Muscle layer of duodenum (tissue), 2 donors: ENCODE data around the gene RNF152.

ENCODE experiments used
- H3K27ac ChIP-seq: one replicate; pipeline ENCODE4 v1.7.0; 2013; ENCODE audit warnings: mild to moderate bottlenecking, low read length
- H3K27me3 ChIP-seq: one replicate; pipeline ENCODE4 v1.7.0; 2013; ENCODE audit warnings: low read depth, mild to moderate bottlenecking, control low read depth, low read length
- H3K36me3 ChIP-seq, 2 donors: one replicate each; pipeline ENCODE4 v1.7.0; 2013; ENCODE audit warnings: low read length in 2 of 2, control low read depth in 1 of 2, mild to moderate bottlenecking in 1 of 2; ENCODE audit not compliant: insufficient read depth in 2 of 2, control insufficient read depth in 1 of 2
- H3K4me1 ChIP-seq, 2 donors: one replicate each; pipeline ENCODE4 v1.7.0; 2013; ENCODE audit warnings: low read length in 2 of 2, mild to moderate bottlenecking in 2 of 2, control low read depth in 1 of 2, moderate library complexity in 1 of 2; ENCODE audit not compliant: insufficient read depth in 2 of 2, control insufficient read depth in 1 of 2
- H3K4me3 ChIP-seq, 2 donors: one replicate each; pipeline ENCODE4 v1.7.0; 2013; ENCODE audit warnings: low read length in 2 of 2, low read depth in 1 of 2, mild to moderate bottlenecking in 1 of 2
- H3K9me3 ChIP-seq, 2 donors: one replicate each; pipeline ENCODE4 v1.7.0; 2013; ENCODE audit warnings: low read length in 2 of 2, control low read depth in 1 of 2, mild to moderate bottlenecking in 1 of 2; ENCODE audit not compliant: control insufficient read depth in 1 of 2
- donor health status: healthy.

The RNF152 gene

DNA sequence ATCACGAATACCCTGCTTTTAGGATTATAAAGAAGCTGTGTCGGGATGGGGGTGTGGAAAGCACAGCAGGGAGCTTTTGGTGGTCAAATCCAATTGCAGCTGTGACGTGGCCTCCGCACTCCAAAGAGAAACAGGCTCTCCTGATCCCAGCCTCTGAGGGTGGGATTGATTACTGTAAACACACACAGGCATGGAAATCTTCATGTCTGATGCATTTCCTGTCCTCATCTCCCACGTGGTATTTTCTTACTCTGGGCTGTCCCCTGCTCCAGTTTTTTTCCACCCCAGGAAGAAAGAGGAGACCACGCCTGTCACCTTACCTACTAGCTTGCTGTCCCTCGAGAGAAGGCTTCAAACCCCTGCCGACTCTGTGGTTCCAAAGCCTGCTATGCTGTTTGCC, 22.7 kb downstream of the RNF152 start:
- H3K9me3 ChIP-seq = no peaks in the 10 kb centered on the region
- no peaks in the 10 kb centered on the region for H3K27me3 ChIP-seq
- H3K4me3 ChIP-seq = no peak overlapping the region
- no peak overlapping the region for H3K27ac ChIP-seq
- H3K36me3 ChIP-seq = no peaks in the 10 kb centered on the region
- H3K4me1 ChIP-seq = no peaks in the 10 kb centered on the region

DNA sequence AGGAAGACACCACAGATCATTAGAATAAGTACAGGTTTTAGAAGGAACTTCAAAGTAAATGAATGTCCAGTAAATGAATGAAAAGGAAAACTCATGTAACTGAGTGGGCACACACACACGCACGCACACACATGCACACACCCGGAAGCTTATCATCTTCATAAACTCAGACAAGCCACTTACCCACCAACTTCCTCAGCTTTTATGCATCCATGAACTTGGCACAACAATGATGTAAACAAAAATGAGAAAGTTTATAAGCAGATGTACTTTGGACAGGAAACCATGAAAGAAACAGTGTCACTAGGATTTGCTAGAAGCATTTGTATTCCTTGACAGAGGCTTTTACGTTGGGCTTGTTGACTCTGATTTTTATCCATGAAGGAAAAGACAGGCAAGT, 23.2 kb downstream of the RNF152 start:
- H3K4me1 ChIP-seq = no peaks in the 10 kb centered on the region
- no peak overlapping the region for H3K27ac ChIP-seq

DNA sequence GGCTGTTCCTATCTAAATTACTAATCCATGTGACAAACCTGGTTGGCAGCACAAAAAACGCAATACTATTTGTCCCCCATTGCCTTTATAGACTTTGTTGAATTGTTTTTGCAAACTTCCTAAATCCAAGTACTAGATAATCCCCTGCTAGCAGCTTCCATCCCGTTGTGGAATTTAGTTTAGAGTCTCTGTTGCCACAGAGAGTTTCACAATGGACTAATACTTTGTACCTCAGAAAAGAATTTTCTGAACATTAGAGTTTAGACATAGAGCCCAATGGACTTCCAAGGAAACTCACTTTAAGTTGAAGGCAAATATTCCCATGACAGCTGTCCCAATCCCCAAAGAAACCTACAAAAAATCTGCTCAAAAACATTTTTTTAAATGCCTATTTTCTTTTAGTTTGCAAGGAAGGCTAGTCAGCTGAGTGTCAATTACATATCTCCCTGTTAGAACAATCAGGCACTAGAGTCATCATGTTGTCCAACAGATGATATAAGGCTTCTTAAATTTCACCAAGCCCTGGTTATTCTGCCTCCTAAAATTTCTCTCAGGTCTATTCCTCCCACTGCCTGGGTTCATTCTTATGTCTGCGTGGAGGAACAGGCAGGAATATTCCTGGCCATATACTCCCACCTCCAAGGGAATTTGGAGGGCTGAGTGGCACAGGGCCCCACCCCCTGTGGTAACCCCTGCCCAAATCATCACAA, 27.2 kb downstream of the RNF152 start:
- Histone ChIP-seq H3K36me3 (no peaks in the 10 kb centered on the region), H3K4me3 (no peak overlapping the region), H3K27ac (no peak overlapping the region), H3K27me3 (no peaks in the 10 kb centered on the region), H3K9me3 (no peaks in the 10 kb centered on the region), H3K4me1 (no peaks in the 10 kb centered on the region)

More for the DNA sequence above, 23.2 kb downstream of the RNF152 start:
- Histone ChIP-seq H3K27me3 (no peaks in the 10 kb centered on the region), H3K9me3 (no peaks in the 10 kb centered on the region), H3K4me3 (no peak overlapping the region), H3K36me3 (no peaks in the 10 kb centered on the region)

DNA sequence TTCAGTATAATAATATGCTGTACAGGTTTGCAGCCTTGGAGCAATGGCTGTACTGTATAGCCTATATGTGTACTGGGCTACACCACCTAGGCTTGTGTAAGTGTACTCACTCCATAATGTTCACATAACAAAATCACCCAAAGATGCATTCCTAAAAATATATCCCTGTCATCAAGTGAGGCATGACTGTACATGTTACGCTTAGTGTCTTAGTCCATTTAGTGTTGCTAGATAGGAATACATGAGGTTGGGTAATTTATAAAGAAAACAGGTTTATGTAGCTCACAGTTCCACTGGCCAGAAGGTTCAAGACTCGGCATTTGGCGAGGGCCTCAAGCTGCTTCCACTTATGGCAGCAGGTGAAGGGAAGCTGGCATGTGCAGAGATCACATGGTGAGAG, 31.4 kb downstream of the RNF152 start:
- no peaks in the 10 kb centered on the region for H3K4me1 ChIP-seq
- no peaks in the 10 kb centered on the region for H3K27me3 ChIP-seq
- no peak overlapping the region for H3K27ac ChIP-seq
- no peak overlapping the region for H3K4me3 ChIP-seq
- H3K9me3 ChIP-seq = no peaks in the 10 kb centered on the region
- H3K36me3 ChIP-seq = no peaks in the 10 kb centered on the region

DNA sequence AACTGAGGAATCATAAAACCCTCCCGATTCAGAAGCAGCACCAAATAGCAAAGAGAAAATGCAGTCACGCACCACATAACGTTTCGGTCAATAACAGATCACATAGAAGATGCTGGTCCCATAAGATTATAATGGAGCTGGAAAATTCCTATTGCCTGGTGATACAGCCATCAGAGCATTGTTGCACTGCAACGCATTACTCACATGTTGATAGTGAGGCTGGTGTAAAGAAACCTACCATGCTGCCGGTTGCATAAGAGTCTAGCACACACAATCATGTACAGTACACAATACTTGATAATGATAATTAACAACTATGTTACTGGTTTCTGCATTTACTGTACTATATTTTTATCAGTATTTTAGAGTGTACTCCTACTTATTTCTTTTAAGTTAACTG, 32.5 kb downstream of the RNF152 start:
- no peaks in the 10 kb centered on the region for H3K4me1 ChIP-seq
- no peaks in the 10 kb centered on the region for H3K27me3 ChIP-seq
- H3K27ac ChIP-seq = no peak overlapping the region
- H3K4me3 ChIP-seq = no peak overlapping the region
- no peaks in the 10 kb centered on the region for H3K9me3 ChIP-seq
- H3K36me3 ChIP-seq = no peaks in the 10 kb centered on the region

DNA sequence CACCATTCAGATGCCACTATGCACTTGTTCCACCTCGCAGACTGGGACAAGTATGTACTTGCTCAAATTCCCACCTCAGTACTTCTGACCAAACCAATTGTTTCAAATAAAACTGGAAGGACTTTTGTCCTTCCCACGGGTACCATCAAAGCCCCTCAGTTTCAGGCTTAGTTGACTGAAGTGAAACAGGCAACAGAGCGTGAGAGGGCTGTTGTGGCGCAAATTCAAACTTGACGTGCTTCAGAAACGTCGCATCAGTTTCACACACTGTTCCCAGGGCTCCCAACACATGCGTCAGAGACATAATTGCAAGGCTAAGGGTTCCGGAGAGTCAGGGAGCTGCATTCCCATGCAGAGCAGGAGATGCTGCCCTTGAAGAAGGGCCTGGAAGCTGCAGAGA, 33.7 kb downstream of the RNF152 start:
- no peaks in the 10 kb centered on the region for H3K36me3 ChIP-seq
- H3K27me3 ChIP-seq = no peaks in the 10 kb centered on the region
- H3K9me3 ChIP-seq = no peaks in the 10 kb centered on the region
- no peak overlapping the region for H3K27ac ChIP-seq
- peaks cover 3 to 4% of the 10 kb centered on the region in 2 donors for H3K4me1 ChIP-seq
- no peak overlapping the region for H3K4me3 ChIP-seq

DNA sequence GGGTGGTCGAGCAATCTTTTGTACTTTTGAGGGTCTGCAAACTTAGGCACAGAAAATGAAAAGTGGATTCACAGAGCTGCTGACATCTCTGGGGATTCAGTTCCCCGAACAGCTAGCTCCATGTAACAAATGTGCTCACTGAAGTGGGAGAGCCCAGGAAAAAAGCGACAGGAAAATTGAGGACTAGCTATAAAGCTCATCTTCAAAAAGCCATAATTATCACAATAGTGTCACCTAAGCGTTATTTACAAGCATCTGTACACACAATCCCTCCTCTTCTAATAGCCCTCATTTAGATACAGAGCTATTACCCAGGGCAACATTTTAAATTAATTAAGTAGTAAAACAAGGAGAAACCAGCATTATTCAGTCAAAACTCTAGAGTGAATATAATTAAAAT, 36.1 kb downstream of the RNF152 start:
- Histone ChIP-seq H3K27me3 (no peaks in the 10 kb centered on the region), H3K27ac (no peak overlapping the region), H3K9me3 (no peaks in the 10 kb centered on the region), H3K4me3 (no peak overlapping the region), H3K4me1 (peaks cover 3 to 4% of the 10 kb centered on the region in 2 donors), H3K36me3 (no peaks in the 10 kb centered on the region)

DNA sequence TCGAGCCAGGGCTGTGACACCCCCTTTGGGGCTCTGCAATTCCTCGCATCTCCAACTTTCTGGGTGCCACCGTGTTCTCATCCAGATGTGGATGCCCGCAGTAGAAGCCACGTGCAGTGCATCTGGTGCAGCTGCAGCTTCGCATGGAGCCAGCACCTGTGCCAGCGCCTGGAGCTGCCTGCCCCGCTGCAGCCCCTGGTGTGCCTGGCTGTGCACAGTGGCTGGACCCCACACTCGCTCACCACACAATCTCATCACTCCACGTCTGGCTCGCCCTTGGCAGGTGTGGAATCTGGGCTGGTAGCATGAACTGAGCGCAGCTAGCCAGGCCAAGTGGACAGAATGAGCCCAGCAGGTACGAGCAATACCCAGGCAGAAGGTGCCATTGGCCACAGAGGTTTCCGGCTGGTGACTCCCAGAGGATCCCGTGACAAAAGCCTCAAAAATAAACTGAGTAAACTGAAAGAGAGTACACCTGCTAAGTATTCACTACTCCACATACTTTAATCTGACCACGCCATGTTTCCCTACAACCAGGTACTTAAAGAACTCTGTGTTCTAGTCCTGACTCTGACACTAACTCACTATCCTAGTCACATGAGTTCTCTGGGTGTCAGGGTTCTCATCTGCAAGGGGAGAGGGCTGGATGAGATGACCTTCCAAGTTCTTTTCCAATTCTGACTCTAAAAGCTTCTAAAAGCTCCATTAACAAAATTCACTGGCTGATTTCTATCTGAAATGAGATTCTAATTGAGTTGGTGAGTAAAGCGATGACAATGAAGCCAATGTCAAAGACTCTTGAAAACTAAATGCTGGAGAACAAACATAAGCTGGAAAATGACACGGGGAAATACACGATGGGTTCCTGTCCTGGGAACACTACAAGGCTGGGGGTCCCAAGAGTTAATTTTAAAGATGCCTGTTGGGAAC, 37.1 kb downstream of the RNF152 start:
- Histone ChIP-seq H3K36me3 (no peaks in the 10 kb centered on the region), H3K27ac (no peak overlapping the region), H3K4me1 (peaks cover 3 to 4% of the 10 kb centered on the region in 2 donors), H3K27me3 (no peaks in the 10 kb centered on the region), H3K4me3 (no peak overlapping the region), H3K9me3 (no peaks in the 10 kb centered on the region)

DNA sequence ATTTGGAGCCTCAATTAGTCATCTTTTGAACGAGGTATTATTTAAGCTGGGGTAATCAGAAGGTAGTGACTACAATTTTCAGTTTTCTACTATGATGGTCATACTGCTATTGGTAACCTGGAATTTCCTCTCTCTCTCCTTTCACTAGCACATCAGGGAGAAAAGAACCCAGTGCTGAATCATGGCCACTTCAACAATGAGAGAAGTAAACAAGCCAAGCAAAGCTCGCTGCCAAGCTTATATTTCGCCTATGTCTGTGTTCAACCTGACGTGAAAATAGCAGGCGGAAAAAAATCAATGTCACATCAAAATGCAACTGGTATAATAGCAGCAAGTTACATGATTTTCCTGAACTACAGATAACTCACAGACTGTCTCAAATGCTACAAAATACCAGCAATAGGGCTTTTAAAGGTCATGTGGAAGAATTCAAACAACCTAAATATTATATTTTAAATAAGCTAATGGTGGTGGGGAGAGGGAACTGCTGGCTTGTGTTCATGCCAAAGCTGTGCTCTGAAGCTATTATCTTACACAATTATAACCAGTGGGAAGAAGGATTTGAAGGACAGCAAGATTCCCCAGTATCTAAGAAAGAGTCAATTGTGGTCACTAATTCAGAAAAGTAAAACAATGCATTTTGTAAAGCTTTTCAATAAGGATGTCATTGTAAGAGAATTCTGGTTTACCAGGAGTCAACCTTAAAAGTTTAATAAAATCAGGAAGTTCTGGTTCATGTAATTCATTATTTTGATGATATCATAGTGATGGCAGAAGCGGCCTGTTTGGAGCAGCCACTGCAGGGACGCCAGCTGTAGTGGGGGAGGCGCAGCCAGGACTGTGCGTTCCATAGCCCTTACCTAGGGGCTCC, 38.0 kb downstream of the RNF152 start:
- no peak overlapping the region for H3K27ac ChIP-seq
- peaks cover 3 to 4% of the 10 kb centered on the region in 2 donors for H3K4me1 ChIP-seq
- no peak overlapping the region for H3K4me3 ChIP-seq
- no peaks in the 10 kb centered on the region for H3K27me3 ChIP-seq
- no peaks in the 10 kb centered on the region for H3K36me3 ChIP-seq
- no peaks in the 10 kb centered on the region for H3K9me3 ChIP-seq

DNA sequence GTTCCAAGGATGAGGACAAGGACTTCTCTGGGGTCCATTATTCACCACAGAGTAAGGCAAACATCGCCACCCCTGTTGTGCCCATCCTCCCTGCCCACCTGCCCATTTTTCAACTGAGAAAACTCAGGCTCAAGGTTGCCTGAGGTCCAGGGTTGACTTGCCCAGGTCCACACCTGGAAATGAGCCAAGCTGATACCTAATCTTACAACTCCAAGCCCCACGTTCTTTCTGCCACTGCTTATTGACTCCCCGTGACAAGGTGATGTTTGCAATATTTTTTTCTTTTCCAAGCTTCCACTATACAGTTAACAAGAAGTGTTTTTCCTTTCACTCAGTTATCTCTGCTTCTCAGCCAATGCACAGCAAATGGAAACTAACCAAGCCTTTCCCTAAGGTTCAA, 39.0 kb downstream of the RNF152 start:
- Histone ChIP-seq H3K27ac (no peak overlapping the region), H3K4me3 (no peak overlapping the region), H3K4me1 (peaks cover 3 to 4% of the 10 kb centered on the region in 2 donors), H3K9me3 (no peaks in the 10 kb centered on the region), H3K36me3 (no peaks in the 10 kb centered on the region), H3K27me3 (no peaks in the 10 kb centered on the region)

DNA sequence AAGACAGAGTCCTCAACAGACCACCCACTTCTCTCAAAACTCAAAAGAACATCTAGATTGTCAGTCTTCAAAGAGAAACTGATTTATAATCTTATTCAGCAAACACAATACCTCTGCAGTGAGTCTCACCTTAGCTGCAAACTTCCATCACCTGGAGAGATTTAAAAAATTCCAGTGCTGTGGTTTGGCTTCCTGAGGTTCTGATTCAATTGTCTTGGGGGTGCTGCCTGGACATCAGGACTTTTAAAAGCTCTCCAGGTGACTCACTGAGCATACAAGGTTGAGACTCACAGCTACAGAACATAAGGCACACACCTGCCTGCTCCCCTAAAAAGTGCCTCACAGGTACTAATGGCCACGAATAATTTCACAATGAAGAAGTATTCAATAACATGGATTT, 40.3 kb downstream of the RNF152 start:
- no peaks in the 10 kb centered on the region for H3K36me3 ChIP-seq
- H3K27me3 ChIP-seq = no peaks in the 10 kb centered on the region
- H3K4me3 ChIP-seq = no peak overlapping the region
- no peaks in the 10 kb centered on the region for H3K9me3 ChIP-seq
- H3K4me1 ChIP-seq = peaks cover 3 to 4% of the 10 kb centered on the region in 2 donors
- no peak overlapping the region for H3K27ac ChIP-seq
